ENCODE measurements around the gene RPL10.
A peak's percentile ranks its signal among the peaks of the same experiment; 100 is the strongest.

Gene RPL10

DNA sequence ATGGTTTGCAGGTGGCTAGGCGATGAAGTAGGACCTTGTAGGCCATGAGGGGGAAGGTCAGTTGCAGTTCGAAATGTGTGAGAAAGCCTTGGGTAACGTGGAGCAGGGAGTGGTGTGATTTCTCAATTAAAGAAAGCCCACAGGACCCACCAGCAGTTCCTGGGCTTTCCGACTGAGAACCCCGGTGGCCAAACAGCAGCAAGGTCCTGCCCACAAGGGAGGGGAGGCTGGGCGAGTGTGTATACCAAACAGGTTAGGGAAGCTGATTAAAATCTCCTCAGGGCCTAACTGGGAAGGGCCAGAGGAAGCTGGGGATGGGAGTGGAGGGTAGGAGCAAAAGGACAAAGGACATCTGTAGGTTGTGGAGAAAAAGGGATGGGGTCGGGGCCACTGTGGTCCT is 32.7 kb downstream of the RPL10 start:
- no peak for DNase-seq (ENCODE audit: low read depth)

DNA sequence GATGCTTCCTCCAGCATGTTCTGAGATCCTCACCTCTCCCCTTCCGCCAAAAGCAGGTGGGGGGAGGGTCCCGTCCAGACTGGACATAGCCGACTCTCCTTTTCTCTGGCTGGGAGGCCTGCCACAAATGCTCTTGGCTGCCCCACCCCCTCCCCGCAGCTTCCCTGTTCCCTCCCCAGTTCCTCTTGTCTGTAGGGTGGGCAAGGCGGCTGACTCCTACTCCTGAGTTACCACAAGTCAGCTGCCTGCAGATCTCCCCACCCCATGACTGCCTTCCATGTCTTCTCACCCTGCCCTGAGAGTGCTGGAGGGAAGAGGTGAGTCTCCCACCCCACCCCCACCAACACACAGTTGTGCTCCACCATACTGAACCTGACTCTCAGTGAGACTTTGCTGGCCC is 33.2 kb downstream of the RPL10 start:
- no peak for DNase-seq (ENCODE audit: low read depth)

DNA sequence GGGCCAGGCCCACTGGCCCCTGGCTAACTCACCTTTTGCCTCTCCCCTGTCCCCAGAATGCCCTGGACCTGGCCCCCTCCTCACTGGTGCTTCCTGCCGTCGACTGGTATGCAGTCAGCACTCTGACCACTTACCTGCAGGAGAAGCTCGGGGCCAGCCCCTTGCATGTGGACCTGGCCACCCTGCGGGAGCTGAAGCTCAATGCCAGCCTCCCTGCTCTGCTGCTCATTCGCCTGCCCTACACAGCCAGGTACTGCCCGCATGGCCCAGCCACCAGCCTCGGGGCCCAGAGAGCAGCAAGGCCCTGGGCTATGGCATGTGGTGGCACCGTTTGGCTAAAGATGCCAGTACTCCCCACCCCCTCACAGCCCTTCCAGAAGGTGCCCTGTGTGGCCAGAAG is 34.0 kb downstream of the RPL10 start:
- DNase-seq (ENCODE audit: low read depth) = no peak

DNA sequence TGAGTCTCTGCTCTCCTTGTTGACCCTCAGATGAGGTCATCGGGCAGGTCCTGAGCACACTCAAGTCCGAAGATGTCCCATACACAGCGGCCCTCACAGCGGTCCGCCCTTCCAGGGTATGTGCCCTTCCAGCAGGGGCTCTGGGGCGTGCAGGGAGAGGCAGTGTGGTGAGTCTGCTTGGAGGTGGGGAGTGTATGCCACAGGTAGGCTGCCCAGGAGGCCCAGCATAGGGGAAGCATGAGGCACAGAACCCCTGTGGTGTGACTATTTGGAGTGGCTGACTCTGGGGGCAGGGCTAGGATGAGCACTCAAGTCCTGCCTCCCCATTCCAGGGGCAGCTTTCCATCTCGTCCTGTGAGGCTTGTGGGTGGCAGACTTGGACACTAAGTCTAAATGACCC is 35.4 kb downstream of the RPL10 start:
- DNase-seq (ENCODE audit: low read depth) = no peak

DNA sequence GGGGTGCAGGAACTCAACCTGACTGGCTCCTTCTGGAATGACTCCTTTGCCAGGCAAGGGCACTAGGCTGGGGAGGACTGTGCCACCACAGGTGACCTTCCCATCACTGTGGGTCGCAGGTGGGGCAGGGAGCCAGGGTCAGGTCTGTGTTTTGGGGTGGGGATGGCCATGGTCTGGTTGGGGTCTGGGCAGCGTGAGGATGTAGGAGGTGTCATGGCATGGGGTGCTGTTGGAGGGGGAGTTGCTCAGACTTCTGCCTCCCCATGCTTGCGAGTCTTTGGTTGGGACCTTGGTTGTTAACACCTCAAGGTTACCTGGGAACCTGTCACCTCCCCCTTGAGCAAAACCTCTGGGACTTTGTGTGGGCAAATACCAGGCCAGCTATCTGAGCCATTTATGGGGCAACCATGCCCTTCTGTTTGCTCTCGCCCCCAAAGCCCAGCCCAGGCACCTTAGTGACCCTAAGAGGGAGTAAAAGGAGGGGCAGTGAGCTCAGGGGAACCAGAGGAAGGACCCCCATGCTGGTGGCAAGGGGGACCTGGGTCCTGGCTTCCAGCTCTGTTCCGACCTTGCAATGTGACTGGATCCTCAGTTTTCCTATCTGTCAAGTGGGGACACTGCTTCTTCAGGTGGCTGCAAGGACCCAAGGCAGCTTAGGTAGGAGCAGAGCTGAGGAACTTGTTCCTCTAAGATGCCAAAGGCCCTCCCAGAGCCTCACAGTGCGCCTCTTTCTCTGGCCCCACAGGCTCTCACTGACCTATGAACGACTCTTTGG is 36.4 kb downstream of the RPL10 start:
- DNase-seq (ENCODE audit: low read depth) = no peak

DNA sequence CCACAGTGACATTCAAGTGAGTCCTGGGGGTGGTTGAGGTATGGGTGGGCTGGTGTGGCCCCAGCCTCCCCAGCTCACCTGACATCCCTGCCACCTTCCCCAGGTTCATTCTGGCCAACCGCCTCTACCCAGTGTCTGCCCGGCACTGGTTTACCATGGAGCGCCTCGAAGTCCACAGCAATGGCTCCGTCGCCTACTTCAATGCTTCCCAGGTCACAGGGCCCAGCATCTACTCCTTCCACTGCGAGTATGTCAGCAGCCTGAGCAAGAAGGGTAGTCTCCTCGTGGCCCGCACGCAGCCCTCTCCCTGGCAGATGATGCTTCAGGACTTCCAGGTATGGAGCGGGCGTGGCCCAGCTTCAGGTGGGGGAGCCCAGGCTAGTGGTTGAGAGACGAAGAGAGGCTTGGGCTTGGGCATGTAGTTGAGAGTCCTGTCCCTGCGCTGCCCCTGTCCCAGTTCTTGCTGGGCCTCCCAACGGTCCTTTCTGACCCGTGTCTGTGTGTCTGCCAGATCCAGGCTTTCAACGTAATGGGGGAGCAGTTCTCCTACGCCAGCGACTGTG is 37.1 kb downstream of the RPL10 start:
- no peak for DNase-seq (ENCODE audit: low read depth)

DNA sequence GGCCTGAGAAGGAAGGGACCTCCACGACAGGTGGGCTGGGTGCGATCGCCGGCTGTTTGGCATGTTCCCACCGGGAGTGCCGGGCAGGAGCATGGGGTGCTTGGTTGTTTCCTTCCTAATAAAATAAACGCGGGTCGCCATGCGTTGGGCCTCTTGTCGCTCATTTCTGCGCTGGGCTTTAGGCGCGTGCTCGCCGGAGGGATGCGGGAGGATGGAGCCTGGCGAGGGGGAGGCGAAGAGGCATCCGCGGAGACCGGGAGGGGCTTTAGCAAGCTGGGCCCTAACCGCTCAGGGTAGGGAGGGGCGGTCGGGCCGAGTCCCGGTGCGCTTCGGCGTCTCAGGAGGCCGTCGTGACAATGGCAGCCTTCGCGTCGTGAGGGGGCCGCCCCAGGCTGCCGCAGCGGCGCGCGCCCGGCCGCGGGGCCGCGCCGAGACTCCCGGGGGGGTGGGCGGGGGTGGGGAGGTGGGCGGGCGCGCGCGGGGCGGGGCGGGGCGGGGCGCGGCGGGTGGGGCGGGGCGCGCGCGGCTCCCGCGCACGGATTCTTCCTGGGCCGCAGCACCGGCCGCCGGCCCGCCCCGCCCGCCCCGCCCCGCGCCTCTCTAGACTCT is 38.3 kb downstream of the RPL10 start:
- DNase-seq (ENCODE audit: low read depth) = peak; percentile 45

DNA sequence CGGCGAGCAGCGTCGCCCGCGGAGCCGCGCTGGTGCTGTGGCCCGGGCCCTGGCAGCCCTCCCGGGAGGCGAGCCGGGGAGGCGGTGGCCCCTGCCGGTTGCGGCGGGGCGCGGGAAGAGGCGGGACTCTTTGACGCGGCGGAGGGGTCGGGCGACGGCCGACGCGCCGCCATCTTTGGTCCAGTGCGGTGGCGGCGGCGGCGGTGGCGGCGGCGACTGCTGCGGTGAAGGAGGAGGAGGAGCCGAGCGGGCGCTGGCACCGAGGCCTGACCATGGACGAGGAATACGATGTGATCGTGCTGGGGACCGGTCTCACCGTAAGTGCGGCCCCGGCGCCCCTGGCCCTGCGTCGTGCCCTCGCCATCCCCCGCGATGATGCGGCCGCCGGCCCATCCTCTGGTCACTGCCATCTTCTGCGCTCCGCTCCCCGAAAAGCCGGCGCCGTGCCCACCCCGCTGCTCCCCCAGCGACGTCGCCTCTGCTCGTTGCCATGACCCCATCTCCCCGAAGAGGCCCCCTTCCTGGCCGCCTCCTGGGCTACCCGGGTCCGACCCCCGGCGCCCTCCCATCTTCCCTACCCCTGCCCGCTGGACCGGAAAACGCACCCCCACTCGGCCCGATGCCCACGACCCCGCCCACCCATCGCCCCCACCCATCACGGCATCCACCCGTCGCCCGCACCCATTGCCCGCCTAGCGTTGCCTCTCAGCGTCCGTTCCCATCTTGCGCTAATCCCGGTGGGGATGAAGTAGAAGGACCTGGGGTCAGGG is 39.0 kb downstream of the RPL10 start, which contains the start of gene GDI1:
Gene GDI1 (plus strand): TSS at position 172 of the 770 bp plus-strand sequence. CDS start 101 bp downstream, at position 273.
- peak; percentile 33 for DNase-seq (ENCODE audit: low read depth)

DNA sequence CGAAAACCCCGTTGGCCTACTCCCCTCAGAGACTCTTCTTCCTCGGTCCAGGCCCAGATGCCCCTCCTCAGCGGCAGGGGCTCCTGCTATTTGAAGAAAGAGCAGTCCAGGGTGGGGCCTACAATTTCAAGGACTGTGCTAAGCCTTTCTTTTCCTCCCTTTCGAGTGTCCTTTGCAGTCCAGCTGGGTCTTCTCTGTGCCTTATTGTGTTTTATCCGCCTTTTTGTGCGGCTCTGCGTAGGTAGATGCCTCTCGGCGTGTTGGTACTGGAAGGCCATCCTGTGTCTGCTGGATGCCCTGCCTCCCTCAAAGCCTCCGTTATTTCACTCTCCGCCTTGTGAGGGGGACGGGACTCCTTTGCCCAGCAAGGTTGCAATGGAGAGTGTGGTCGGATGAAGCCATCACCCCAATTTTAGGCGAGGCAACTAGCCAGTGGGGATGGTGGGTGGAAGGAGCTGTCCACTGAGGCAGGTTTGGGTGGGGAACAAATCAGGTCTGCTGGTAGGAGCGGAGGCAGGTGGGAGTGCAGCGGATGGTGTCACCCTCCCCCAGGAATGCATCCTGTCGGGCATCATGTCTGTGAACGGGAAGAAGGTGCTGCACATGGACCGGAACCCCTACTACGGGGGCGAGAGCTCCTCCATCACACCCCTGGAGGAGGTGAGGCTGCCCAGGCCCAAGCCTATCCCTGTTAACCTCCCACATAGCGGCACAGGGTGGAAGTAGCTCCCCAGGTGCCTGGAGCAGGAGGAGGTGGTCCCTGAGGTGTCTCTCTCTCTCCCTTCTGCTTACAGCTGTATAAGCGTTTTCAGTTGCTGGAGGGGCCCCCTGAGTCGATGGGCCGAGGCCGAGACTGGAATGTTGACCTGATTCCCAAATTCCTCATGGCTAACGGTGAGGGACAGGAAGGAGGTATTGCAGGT is 40.1 kb downstream of the RPL10 start:
- no peak for DNase-seq (ENCODE audit: low read depth)

DNA sequence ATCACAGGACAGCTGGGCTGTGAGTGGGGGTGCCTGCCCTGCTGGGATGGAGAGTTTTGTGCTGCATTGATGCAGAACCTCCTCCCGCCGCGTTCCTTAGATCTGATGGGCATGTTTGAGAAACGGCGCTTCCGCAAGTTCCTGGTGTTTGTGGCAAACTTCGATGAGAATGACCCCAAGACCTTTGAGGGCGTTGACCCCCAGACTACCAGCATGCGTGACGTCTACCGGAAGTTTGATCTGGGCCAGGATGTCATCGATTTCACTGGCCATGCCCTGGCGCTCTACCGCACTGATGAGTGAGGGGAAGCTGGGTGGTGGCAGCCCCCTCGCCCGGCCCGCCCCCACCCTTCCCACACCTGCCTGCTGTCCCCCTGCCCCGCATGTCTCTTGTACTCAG is 41.7 kb downstream of the RPL10 start:
- DNase-seq (ENCODE audit: low read depth) = no peak

DNA sequence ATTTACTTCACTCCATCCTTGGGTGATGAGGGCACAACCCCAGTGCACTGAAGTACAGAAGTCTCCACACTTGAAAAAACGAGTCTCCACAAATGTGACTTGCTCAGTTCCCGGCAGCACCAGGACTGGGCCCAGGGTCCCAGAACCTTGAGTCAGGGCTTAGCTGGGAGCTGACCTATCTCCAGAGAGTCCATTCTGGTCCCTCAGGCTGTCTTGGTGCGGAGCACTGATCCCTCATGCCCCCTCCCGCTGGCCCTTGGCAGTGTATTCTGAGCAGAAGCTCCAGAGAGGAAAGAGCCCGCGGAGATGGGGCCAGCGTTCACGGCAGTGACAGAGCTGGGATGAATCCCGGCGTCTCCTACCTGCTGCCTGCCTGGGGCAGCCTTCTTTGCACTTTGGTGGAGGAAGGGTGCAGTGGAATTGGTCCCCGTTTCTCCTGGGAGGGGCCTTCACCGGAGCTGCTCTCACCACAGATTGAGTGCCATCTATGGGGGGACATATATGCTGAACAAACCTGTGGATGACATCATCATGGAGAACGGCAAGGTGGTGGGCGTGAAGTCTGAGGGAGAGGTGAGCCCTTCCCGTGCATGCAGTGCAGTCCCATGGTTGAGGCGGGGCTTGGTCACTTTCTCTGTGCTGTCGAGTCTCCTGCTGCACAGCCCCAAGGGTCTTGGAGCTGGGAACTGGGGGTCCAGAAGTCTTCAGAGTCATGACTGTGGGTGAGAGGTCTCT is 42.6 kb downstream of the RPL10 start:
- DNase-seq (ENCODE audit: low read depth) = no peak

DNA sequence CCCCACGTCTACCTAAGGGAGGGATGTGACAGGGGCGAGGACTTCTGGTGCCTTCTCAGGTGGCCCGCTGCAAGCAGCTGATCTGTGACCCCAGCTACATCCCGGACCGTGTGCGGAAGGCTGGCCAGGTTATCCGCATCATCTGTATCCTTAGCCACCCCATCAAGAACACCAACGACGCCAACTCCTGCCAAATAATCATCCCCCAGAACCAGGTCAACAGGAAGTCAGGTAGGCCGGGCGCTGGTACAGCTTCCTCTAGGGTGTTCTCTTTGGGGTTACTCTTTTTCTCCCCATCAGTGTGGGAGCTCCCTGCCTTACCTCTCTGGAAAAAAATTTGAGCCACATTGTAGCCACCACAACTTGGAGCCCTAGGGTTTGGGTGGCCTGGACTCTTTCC is 43.4 kb downstream of the RPL10 start:
- DNase-seq (ENCODE audit: low read depth) = no peak

DNA sequence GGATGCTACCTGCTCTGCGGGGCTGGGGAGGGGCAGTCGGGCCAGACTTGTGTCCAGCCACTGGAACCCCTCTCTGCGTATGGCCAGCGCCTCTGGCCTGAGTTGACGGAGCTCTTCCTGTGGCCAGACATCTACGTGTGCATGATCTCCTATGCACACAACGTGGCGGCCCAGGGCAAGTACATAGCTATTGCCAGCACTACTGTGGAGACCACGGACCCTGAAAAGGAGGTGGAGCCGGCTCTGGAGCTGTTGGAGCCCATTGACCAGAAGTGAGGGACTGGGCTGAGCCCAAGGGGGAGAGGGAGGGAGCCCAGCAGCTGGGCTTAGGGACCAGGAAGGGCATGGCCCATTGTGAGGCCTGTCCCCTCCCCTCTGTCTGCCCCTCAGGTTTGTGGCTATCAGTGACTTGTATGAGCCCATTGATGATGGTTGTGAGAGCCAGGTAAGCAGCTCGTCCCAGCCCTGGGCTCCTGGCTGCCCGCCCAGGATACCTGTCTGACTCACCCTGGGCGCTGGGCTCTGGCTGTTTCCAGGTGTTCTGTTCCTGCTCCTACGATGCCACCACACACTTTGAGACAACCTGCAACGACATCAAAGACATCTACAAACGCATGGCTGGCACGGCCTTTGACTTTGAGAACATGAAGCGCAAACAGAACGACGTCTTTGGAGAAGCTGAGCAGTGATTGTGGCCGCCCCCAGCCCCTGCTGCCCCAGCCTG is 44.0 kb downstream of the RPL10 start:
- no peak for DNase-seq (ENCODE audit: low read depth)

DNA sequence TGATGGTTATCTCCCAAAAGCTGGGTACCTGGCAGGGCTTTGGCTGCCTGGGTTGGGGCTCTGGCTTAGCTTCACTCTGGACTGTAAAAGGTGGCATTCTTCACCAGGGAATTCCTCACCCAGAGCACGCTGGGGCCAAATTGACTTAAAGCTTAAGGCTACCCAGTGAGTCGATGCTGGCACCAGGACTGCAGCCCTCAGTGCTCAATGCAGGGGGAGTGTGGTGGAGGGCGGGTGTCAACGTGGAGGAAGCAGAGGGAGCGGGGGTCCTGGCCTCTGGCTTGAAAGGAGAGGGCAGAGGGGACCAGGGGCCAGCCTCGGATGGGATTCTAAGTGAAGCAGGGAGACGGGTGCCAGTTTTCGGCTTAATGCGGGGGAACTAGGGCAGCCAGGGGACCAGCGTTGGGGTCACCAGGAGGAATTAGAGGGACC is 45.3 kb downstream of the RPL10 start:
- DNase-seq (ENCODE audit: low read depth) = no peak

DNA sequence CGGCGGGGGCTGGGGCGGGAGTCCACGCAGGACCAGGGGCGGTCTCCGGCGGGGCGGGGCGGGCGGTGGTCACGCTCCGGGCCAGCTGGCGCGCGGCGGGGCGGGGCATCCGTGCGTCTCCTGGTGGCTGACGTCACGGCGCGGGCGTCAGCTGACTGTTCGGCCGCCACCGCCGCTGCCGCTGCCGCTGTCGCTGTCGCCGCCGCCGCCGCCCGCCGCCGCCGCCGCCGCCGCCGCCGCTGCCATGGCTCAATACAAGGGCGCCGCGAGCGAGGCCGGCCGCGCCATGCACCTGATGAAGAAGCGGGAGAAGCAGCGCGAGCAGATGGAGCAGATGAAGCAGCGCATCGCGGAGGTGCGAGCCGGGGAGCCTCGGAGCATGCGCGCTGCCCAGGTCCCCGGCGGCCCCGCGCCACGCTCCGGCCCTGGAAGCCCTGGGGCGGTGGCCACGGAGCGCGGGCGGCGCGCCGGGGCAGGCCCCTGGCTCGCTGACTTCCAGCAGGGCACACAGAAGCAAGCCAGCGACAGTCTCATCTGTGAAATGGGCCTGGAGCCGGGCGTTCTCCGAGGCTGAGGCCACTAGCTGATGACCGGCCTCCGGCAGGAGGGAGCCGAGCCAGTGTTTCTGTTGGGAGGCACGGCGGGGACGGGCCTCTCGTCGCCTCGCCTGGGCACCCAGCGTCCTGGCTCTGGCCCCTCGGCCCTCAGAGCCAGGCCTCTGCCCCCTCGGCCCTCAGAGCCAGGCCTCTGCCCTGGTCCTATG is 46.0 kb downstream of the RPL10 start, which contains the start of gene FAM50A:
Gene FAM50A (plus strand): TSS at position 150 of the 763 bp plus-strand sequence. CDS start 95 bp downstream, at position 245.
- peak; percentile 56 for DNase-seq (ENCODE audit: low read depth)

DNA sequence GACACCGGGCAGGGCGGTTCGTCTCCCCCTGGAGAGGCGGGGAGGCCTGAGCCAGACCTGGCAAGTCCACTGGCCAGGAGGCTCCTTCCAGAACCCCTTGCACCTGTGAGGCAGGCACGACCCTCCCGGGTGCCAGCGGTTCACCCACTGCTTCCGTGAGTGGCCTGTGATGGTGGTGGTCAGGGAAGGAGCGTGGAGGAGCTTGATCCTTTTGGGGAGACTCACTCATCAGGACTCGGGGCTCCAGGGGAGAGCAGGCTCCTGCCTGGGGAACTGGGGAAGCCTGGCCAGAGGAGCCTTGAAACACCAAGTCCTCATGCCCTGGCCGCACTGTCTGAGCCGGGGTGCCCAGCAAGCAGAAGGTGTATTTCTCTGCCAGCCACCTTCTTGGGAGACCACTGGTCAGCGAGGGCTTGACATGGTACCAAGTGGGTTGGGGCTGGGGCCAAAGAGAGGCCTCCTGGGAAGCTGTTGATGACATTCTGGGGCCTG is 46.6 kb downstream of the RPL10 start:
- no peak for DNase-seq (ENCODE audit: low read depth)

DNA sequence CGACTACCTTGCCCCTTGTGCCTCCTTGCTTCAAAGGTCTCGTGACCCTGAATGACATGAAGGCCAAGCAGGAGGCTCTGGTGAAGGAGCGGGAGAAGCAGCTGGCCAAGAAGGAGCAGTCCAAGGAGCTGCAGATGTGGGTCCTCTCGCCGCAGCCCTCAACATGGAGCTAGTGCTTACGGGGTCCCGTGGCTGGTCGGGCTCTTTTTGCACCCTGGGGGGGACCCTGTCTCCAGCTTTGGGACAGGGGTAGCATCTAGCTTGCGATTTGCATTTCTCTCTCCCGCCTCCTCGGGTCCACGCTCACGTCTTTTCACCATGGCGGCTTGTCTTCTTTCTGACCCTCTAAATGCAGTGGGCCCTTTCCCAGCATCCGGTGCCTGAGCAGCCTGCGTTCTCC is 47.6 kb downstream of the RPL10 start:
- no peak for DNase-seq (ENCODE audit: low read depth)

DNA sequence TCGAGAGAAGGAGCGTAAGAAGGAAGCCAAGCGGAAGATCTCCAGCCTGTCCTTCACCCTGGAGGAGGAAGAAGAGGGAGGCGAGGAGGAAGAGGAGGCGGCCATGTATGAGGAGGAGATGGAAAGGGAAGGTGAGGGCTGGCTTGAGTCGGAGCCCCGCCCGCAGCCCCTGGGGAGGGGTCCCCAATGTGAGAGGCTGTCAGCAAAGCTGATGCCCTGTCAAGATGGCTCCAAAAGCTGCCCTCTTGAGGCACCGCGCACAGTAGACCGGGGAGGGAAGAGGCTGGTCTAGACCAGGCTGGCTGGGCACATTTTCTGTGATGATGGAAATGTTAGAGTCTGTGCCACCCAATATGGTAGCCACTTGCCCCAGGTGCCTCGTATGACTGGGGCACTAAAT is 48.3 kb downstream of the RPL10 start:
- DNase-seq (ENCODE audit: low read depth) = no peak

DNA sequence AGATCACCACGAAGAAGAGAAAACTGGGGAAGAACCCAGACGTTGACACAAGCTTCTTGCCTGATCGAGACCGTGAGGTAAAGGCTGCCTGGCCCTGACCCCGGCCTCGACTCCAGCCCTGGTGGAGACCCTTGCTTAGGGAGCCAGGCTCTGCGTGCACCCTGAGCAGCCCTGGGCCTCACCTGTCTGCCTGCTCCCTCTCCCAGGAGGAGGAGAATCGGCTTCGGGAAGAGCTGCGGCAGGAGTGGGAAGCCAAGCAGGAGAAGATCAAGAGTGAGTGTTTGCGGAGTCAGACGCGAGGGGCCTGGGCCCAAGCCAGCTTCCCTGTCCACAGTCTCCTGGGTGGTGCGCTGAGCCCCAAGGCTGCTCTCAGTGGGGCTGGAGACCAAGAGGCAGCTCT is 50.3 kb downstream of the RPL10 start:
- no peak for DNase-seq (ENCODE audit: low read depth)

Measured in activated T-helper 1 cell treated with Interleukin-2 at 50 U/mL for 16 hours (primary cell).